Measurements from ENCODE around the gene FTO.

- TF ChIP-seq CTCF (IDR thresholded peaks at IDR 0.05) (no peak), POLR2A (IDR thresholded peaks at IDR 0.05) (no peak)
Observed at GRCh38 chr16:54140788-54141136, 436.8 kb downstream of the FTO start.

All from uterus (tissue), 2 donors.